NCI-H2029 treated with DMSO at 0.1 percent for 48 hours (cell line): Measurements from ENCODE around the gene ELAVL3.
"Not testable (repeated sequence)": the region's sequence is repeated elsewhere in the genome, so short reads cannot be mapped to it uniquely, and the experiment has no call there.

Experiments used
- DNase-seq: peaks from one replicate; lab custom pipeline; 2025; lab: John Stamatoyannopoulos, UW

ELAVL3 gene

DNA sequence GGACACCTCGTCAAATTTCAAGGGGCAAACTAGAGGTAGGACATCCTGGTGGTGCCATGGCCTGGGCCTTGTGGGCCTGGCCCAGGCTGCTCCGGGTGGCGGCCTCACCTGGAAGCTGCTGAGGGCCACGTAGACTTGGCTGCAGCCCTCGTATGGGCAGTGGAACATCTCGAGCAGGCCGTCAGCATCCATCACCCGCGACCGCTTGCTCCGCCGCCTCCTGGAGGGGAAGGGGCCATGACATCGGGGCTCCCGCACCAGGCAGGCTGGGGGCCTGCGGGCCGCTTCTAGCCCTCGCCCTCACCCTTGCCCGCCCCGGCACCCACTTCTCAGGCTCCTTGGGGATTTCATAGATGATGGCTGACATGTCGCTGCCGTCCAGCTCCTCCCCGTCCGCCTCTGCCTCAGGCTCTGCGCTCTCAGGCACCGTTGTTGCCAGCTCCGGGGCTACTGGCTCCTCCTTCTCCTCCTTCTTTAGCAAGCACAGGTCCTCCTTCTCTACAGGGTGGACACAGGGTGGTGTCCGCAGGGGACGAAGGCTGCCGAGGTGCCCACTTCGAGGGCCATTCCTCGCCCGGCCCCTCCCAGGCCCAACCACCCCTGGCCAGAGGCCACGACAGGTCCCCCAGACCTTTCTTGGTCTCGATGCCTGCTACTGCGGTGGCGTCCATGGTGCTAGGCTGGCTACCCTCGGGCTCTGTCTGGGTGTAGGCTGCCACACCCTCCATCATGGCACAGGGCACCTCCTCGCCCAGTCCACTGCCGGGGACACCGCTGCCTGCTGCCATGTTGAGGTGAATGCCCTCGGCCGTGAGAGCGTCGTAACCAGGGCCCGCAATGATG, 6.0 kb upstream of the ELAVL3 start:
- no peak for DNase-seq

DNA sequence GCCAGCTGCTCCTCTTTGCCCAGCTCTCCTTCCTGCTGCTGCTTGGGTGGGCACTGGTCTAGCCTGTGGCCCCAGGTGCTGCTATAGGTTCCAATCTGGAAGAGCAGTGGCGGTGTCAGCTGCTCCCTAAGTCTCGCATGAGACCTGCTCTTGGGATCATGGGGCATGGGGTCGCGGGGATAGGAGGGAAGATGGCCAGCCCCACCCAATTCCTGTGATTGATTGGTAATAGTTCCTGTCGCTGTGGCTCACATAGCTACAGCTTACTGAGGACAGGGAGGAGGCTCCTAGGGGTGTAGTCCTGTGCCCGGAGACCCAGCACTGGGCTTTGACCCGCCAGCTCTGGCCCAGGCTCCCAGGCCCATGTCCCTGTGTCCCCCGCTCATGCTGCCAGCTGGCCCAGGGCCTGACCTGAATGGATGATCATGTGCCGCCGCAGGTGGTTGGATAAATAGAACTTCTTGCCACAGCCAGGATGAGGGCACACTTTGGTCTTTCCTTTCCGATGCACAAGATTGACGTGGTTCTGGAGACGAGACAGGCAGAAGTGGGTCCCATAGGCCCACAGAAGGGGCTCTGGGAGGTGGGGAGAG, 4.5 kb upstream of the ELAVL3 start:
- DNase-seq, result no peak

DNA sequence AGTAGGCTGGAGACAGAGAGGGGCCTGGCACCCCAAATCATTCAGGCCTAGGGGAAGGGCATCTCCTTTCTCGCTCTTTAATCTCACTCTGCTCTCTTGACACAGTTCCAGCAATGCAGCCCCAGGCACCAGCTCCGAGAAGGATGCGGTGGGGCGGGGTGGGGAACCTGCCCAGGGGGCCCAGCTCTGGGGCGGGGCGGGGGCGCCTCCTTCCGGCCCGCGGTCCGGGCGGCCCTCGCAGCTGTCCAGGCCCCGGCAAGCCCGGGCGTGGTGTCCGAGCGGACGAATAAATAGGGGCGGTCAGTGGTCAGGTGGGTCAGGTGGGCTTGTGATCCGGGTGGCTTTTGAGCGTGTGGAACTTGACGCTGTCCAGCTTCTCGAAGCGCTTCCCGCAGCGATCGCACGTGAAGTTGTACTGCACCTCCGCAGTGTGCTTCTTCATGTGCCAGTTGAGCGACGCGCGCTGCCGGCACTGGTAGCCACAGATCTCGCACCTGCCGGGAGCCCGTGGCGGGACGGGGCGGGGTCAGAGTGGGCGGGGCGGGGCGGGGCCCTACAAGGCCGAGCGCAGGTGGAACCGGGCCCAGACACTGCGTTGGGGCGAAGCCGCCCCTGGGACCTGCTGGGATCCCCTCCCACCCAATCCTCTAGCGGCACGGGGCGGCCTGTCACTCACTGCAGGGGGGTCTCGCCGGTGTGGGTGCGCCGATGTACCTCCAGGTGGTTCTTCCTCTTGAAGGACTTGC, 2.7 kb upstream of the ELAVL3 start:
- DNase-seq, result no peak

DNA sequence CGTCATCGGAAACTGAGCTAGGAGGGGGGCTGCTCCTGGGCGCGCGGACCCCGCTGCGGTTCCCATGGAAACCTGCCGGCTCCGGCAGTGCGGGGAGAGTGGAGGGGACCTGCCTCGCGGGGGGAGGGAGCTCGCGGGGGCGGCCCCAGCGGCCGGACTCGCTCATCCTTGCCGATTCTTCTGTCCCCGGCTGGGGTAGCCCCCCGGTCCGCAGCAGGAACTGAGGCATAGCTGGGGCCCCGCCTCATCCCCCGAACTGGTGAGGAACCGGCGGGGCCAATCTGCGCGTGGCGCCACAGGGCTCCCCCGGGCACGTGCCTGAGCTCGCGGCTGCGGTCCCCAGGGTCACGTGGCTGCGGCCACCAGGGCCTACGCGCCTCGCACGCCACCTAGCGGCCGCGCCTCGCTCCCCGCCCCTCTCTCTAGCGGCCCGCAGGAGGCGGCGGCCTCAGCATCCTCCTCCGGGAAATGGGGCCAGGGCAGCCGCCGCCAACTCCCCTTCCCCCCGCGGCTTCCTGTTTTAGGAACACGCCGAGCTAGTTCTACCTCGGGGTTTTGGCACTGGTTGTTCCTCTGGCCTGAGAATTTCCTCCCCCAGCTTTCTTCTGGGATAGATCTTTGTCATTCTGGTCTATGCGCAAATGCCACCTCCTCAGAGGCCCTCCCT, 1.7 kb upstream of the ELAVL3 start:
- DNase-seq, result peak; percentile 45

DNA sequence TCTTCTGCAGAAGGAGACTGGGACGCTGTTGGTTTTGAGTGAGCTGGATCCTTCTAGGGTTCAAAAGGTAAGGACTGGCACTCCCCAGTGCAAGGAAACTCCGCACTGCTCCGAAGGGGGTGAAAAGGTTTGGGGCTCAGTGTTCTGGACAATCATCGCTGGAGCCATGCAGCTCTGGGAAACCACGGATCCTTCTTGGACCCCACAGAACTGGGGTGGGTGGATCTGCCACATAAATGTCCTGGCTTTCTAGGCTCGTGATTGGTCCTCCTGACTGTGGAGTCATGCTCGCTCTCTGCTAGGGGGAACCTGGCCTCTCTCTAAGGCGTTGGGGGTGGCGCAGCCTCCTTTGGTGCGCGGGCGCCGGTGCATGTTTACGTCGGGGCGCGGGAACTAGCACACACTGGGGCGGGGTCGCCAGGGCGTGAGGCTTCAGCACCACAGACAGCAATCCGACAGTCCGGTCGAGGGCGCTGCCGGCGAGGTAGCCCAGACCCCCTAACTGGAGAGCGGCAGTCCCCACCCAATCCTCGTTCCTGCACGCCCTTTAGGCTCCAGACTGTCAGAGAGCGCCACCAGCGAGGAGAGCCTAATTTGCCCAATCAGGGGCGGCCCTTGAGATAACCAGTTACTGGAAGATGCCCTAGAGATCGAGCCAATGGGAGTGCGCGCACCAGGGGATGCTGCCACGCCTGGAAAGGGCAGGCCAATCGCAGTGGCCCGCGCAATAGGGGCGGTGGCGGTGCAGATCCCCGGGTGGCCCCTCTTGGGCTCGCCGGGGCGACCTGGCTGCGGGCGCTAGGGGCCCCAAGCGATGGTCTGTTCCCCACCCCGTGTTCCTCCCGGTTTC, 913 bp upstream of the ELAVL3 start:
- peak; percentile 84 for DNase-seq

DNA sequence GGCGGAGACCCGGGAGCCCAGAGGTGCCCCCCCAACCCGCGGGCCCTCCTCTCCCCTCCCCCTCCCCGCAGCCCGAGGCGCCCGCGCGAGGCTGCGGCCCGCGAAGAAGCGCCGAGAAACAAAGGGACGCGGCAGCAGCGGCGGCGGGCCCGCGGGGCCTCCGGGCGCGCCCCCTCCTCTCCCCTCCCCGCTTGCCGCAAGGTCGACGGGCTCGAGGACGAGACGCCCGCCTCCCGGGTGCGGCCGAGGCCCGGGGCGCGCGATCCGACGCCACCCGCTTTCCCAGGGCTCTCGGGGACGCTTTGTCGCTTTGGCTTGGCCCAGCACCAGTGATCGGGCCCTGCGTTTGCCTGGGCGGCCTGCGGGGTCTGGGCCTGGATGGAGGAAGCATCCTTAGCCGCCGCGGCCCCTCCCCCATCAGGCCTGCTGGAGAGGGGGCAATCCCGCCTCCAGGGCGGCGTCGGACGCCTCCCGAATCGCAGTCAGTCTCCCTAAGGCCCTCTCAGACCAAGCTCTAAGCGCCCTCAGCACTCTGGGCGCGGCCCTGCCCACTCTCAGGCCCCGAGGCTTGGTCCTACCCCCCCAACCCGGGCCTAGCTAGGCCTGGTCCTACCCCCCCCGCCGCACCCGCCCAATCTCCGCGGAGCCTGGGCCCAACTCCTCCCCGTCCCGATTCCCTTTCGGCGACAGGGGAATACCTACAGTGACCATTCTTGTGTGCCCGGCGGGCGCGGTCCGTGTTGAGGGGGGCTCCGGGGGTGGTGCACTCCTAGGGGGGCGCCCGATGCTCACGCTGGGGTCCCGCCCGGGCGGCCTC, 740 bp downstream of the ELAVL3 start:
- no peak for DNase-seq

DNA sequence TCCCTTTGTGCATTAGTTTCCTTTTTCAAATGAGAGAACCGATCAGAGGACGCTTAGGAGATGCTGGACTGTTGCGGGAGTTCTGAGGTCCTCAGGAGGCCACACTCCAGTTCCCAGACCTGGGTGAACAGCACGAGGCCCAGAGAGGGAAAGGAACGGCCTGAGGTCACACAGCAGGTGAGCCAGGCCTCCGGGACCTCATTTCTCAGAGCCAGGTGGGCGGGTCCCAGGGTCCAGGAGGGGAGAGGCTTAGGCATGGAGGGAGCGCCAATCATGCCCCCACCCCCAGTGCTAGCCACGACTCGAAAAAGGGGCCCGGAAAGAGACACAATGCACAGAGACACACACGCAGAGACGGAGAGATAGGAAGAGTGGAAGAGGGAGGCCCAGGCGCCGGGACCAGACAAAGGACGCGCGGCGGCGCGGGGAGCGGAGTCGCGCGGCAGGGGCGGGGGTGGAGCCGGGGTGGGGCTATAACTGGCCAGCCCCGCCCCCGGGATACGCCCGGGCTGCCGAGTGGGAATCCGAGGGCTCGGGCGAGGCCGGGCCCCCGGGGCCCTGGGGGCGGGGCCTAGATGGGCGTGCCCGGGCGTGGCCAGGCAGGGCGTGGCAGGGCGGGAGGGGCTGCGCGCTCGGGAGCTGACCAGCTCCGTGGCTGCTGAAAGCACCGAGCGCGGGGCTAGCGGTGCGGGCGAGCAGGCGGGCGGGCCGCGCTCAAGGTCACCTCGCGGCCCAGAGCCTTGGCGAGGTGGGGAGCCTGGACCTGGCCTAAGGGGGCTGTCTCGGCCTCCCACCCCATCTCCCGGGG, 1.6 kb downstream of the ELAVL3 start:
- no peak for DNase-seq

DNA sequence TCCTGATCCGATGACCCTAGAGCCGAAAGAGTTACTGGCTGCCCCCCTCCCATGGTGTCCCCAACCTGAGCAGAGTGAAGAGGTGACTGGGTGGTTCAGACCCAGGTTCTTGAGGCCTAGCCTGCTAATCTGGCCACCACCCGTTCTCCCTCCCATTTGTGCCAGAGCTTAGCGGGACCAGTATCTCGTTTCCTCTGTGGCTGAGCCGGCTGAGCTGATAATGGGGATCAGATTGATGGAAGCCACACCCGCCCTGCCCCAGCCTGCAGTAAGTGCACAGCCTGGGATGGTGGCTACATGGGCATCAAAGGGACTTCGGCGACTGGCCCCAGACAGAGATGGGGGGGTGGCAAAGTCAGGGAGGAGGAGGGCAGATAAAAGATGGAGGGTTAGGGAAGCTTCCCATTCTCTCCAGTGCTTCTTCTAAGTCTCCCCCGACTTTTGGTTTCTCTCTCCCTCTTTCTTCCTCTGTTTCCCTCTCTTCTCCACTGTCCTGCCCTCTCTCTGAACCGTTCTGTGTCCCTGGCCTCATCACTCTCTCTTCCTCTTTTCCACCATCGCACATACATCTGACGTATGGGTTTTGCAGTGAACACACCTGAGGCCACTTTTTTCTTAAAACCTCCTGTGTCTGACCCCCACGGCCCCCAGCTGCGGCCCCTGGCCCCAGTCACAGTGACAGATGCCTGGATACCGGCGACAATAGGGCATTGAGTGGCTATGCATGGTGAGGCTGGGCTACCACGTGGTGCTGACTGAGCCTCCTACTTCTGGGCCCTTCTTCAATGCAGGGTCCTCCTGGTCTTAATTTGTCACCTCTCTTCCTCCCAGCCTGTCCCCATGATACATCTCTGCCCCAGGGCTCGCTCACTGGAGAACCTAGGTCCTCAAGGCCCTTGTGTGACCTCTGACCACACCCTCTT, 2.4 kb downstream of the ELAVL3 start:
- no peak for DNase-seq

DNA sequence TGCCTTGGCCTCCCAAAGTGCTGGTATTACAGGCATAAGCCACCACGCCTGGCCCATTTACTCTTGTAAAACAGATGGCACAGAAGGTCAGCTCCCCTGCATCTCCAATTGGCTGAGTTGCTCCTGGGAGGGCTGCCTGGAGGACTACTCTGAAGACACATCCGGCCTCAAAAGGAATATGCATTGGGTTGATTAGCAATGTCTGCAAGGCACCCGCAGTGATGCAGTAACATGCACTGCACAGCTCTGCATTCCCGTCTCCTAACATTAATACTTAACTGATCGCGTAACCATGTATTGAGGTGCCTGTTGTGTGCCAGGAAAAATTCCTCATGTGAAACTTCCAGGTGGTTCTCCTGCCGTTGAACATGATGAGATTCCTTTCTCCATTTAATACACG, 5.0 kb downstream of the ELAVL3 start:
- no peak for DNase-seq

DNA sequence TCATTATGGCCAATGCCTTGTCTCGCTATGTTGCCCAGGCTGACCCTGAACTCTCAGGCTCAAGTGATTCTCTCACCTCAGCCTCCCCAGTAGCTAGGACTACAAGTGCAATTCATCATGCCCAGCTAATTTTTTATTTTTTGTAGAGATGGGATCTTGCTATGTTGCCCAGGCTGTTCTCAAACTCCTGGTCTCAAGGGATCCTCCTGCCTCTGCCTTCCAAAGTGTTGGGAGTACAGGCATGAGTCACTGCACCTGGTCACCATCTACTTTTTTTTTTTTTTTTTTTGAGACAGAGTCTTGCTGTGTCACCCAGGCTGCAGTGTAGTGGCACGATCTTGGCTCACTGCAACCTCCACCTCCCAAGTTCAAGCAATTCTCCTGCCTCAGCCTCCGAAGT, 5.5 kb downstream of the ELAVL3 start:
- not testable (repeated sequence) for DNase-seq

DNA sequence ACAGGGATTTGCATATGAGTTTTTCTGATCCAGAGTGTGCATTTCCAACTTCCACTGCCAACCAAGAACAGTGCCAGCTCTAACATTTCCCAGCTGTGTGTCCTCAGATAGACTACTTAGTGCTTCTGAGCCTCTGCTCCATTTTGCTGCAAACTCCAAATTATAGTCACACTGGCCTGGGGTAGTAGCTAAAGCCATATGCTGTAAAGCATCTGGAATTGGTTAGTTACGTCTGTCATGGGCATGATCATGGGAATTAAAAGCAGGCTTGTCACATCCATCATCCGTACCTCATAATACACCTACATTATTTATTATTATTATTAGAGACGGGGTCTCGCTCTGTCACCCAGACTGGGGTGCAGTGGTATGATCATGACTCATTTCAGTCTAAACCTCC, 7.1 kb downstream of the ELAVL3 start:
- no peak for DNase-seq

DNA sequence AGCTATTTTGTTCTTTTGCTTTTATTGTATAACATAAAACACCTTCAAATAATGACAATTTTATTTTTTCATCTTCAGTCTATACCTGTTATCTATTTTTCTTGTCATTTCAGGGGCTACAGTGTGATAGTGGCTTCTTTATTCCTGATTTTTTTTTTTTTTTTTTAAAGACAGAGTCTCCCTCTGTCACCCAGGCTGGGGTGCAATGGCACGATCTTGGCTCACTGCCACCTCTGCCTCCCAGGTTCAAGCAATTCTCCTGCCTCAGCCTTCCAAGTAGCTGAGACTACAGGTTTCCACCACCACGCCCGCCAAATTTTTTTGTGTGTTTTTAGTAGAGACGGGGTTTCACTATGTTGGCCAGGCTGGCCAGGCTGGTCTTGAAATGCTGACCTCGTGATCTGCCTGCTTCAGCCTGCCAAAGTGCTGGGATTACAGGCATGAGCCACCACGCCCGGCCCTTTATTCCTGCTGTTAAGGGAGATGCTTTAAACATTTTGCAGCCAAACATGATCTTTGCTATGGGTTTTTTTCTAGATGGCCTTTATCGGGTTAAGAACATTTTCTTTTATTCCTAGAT, 12.5 kb downstream of the ELAVL3 start:
- DNase-seq, result not testable (repeated sequence)

DNA sequence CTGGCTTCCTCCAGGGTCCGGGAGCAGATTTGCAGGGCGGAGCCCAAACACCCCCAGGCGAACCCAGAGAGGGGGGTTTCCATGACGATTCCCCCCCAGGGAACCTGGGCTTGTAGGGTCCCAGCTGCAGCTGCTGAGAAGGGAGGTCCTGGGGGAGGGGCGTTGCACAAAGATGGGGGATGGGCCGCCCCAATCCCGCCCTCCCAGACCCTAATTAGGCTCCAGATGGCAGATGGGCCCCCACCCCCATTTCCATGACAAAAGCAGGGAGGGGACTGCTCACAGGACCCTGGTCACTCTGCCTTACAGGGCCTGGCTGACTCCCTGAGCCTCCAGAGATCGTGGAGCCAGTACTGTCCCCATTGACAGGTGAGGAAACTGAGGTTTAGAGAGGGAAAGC, 15.2 kb downstream of the ELAVL3 start:
- no peak for DNase-seq

DNA sequence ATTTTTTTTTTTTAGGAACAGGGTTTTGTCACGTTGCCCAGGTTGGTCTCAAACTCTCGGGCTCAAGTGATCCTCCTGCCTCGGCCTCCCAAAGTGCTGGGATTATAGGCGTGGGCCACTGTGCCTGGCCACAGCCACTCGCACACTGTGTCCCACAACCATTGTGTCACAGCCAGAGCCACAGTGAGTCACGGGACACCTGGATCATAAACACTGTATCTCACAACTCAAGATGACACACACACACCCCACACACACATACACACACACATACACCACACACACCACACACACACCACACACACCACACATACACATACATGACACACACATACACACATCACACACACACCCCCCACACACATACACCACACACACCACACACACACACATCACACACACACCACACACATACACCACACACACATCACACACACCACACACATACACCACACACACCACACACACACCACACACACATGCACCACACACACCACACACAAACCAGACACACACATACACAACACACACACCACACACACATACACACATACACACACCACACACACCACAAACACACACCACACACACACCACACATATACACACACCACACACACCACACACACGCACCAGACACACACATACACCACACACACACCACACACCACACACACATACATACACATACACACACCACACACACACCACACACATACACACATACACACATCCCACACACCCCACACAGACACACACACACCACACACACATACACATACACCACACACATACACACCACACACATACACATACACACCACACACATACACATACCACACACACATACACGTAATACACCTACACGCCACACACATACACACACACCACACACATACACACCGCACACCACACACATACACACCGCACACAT, 16.2 kb downstream of the ELAVL3 start:
- no peak for DNase-seq

DNA sequence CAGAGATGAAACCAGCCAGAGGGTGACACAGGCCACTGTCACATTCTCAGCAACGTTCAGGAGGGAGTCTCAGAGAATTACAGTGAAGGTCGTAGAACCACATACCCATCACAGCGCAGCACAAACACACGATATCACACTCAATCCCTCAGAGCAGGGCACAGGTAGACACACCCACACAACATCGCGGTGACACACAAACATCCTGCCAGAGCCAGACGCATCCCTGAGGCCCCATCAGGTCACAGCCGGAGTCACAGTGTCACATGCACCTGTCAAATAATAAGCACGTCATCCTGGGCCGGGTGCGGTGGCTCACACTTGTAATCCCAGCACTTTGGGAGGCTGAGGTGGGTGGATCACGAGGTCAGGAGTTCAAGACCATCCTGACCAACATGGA, 17.5 kb downstream of the ELAVL3 start:
- no peak for DNase-seq

DNA sequence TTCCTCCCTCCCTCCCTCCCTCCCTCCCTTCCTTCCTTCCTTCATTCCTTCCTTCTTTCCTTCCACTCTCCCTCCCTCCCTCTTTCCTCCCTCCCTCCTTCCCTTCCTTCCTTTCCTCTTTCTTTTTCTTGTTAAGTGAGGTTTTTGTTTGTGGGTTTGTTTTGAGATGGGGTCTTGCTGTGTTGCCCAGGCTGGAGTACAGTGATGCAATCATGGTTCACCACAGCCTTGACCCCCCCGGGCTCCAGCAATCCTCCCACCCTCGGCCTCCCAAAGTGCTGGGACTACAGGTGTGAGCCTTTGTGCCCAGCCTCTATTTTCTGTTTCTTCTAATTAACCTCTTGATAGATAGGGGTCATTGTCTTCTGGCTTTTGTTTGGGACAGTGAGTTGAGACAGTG, 19.4 kb downstream of the ELAVL3 start:
- no peak for DNase-seq

DNA sequence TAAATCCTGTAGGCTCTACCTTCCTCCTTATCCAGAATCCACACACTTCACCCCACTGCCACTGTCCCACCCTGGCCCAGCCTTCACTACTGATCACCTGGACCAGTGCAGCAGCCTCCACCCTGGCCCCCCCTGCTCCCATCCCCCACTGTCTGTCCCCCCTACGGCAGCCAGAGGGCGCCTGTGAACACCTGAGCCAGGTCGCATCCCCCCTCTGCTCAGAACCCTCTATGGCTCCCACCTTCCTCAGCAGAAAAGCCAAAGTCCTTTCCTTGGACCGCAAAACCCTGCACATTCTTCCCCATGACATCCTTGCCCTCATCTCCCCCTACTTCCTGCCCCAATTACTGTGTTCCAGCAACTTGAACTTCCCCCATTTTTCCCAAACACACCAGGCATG, 20.6 kb downstream of the ELAVL3 start:
- DNase-seq, result no peak
